Mammary epithelial cell (primary cell): Measurements from ENCODE around the gene PTPRT.

Experiments used
- EZH2 ChIP-seq: IDR thresholded peaks from 2 replicates; pipeline ENCODE4 v1.6.1; 2012; ENCODE audit warnings: low read length, inconsistent platforms, borderline replicate concordance
- TF ChIP-seq, protein P1 (sequence below), 2 donors: IDR thresholded peaks in 1 of 2; conservative IDR thresholded peaks in 1 of 2; 2 replicates each; pipeline ENCODE4 v1.5.1; 2011 to 2012; ENCODE audit warnings: inconsistent platforms in 2 of 2, low read length in 2 of 2, mild to moderate bottlenecking in 2 of 2, control low read depth in 1 of 2, low read depth in 1 of 2; ENCODE audit not compliant: insufficient read depth in 1 of 2; ENCODE audit errors: extremely low read depth in 1 of 2

DNA sequence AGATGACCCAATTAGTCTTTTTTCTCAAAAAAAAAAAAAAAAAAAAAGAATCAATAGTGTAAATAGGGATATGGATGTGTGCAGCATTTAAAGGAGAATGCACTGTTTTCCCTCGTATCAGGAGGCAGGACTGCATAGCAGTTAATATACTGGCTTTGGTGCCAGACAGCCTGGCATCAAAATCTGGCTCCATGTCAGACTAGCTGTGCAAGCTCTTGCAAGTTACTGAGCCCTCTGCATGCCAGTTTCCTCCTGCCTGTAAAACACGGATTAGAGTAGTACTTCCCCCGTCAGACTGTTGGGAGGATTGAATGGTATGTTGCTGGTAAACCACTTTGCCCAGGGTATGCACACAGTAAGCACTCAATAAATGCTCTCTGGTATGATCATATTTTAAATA, 977.3 kb downstream of the PTPRT start:
- no peak for TF ChIP-seq EZH2
- TF ChIP-seq, protein P1, sequence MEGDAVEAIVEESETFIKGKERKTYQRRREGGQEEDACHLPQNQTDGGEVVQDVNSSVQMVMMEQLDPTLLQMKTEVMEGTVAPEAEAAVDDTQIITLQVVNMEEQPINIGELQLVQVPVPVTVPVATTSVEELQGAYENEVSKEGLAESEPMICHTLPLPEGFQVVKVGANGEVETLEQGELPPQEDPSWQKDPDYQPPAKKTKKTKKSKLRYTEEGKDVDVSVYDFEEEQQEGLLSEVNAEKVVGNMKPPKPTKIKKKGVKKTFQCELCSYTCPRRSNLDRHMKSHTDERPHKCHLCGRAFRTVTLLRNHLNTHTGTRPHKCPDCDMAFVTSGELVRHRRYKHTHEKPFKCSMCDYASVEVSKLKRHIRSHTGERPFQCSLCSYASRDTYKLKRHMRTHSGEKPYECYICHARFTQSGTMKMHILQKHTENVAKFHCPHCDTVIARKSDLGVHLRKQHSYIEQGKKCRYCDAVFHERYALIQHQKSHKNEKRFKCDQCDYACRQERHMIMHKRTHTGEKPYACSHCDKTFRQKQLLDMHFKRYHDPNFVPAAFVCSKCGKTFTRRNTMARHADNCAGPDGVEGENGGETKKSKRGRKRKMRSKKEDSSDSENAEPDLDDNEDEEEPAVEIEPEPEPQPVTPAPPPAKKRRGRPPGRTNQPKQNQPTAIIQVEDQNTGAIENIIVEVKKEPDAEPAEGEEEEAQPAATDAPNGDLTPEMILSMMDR (conservative IDR thresholded peaks at IDR 0.05 in 1 of 2, IDR thresholded peaks at IDR 0.05 in 1 of 2; ENCODE audit: extremely low read depth in 1 of 2, insufficient read depth in 1 of 2, low read depth in 1 of 2, low read length in 2 of 2), result no peak
